ENCODE measurements around the gene ZDHHC18.
"Not testable (repeated sequence)": the region's sequence is repeated elsewhere in the genome, so short reads cannot be mapped to it uniquely, and the experiment has no call there.

ZDHHC18 gene

GRCh38 chr1:26838474-26839338 lies 12.2 kb downstream of the ZDHHC18 start:
- TF ChIP-seq, protein P1, sequence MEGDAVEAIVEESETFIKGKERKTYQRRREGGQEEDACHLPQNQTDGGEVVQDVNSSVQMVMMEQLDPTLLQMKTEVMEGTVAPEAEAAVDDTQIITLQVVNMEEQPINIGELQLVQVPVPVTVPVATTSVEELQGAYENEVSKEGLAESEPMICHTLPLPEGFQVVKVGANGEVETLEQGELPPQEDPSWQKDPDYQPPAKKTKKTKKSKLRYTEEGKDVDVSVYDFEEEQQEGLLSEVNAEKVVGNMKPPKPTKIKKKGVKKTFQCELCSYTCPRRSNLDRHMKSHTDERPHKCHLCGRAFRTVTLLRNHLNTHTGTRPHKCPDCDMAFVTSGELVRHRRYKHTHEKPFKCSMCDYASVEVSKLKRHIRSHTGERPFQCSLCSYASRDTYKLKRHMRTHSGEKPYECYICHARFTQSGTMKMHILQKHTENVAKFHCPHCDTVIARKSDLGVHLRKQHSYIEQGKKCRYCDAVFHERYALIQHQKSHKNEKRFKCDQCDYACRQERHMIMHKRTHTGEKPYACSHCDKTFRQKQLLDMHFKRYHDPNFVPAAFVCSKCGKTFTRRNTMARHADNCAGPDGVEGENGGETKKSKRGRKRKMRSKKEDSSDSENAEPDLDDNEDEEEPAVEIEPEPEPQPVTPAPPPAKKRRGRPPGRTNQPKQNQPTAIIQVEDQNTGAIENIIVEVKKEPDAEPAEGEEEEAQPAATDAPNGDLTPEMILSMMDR (conservative IDR thresholded peaks at IDR 0.05) = no peak
- H3K27ac ChIP-seq = no peak overlapping the region

DNA sequence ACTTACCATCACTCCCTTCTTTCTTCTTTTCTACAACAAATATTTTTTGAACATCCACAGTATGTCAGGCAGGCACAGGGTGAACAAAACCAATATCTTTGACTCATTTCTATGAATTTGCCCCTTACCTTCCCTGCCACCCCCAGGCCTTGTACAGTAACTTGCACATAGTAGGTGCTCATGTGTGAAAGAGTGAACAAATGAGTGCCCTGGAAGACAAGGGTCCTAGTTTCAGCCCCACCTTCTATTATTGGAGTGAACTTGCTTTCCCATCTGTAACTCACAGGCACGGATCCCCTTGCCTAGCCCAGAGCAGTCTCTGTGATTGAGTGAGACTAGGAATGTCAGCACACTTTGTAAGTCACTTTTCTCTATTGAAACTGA lies 12.8 kb downstream of the ZDHHC18 start:
- TF ChIP-seq, protein P1 (conservative IDR thresholded peaks at IDR 0.05) = no peak
- H3K27ac ChIP-seq = no peak overlapping the region

- H3K27ac ChIP-seq = no peak overlapping the region
- TF ChIP-seq, protein P1 (conservative IDR thresholded peaks at IDR 0.05) = no peak
Measured at GRCh38 chr1:26839779-26840178, 13.3 kb downstream of the ZDHHC18 start.

GRCh38 chr1:26844424-26845196 lies 18.1 kb downstream of the ZDHHC18 start:
- H3K27ac ChIP-seq = no peak overlapping the region
- TF ChIP-seq, protein P1 (conservative IDR thresholded peaks at IDR 0.05) = no peak

- not testable (repeated sequence) for H3K27ac ChIP-seq
Measured at GRCh38 chr1:26847826-26848225, 21.3 kb downstream of the ZDHHC18 start.

- no peak overlapping the region for H3K27ac ChIP-seq
- TF ChIP-seq, protein P1 (conservative IDR thresholded peaks at IDR 0.05) = no peak
Measured at GRCh38 chr1:26848499-26848898, 22.0 kb downstream of the ZDHHC18 start.

- no peak overlapping the region for H3K27ac ChIP-seq
Measured at GRCh38 chr1:26848941-26849774, 22.7 kb downstream of the ZDHHC18 start.

More at GRCh38 chr1:26848941-26849774, 22.7 kb downstream of the ZDHHC18 start:
- TF ChIP-seq, protein P1 (conservative IDR thresholded peaks at IDR 0.05) = no peak
